GM21381 (cell line): Measurements from ENCODE around the gene STK11.

Experiments used
- ATAC-seq: cut with Tn5 transposase; IDR thresholded peaks from one replicate; pipeline ENCODE4 v1.9.1; 2021; ENCODE audit warnings: mild to moderate bottlenecking, moderate library complexity; ENCODE audit not compliant: unreplicated experiment

The STK11 gene

DNA sequence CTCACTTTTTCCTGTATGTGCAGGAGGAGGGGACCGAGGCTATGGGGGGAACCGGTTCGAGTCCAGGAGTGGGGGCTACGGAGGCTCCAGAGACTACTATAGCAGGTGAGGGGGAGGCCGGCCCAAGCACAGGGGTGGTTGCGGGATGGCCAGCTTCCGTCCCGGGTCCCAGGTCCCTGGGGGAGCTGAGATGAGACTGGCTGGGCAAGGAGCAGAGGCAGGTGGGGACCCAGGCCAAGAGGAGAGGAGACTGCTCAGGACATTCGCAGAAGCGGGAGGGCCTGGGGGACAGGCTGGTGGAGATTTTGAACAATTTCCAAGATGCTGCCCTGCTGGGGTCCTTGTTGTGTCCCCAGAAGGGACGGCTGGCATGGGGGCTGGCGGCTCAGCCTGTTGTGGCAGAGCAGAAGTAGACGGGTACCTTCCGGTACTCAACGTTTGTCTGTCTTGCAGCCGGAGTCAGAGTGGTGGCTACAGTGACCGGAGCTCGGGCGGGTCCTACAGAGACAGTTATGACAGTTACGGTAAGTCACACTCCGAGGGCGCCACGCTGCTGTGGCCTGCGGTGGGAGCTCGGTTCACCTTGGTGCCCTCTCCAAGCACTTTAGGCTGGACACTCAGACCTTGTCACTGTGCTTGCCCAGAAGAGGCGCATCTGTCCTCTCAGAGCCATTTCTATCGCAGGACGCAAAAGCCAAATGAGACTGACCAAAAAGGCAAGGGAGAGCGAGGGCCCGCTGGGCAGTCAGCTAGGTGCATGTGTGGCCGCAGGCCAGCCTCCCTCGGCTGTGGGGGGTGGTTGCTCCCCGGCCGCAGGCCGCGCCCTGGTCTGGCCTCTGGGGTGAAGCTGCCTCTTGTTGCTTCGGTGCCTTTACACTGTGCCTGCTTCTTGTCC, 66.2 kb downstream of the STK11 start:
- no peak for ATAC-seq

DNA sequence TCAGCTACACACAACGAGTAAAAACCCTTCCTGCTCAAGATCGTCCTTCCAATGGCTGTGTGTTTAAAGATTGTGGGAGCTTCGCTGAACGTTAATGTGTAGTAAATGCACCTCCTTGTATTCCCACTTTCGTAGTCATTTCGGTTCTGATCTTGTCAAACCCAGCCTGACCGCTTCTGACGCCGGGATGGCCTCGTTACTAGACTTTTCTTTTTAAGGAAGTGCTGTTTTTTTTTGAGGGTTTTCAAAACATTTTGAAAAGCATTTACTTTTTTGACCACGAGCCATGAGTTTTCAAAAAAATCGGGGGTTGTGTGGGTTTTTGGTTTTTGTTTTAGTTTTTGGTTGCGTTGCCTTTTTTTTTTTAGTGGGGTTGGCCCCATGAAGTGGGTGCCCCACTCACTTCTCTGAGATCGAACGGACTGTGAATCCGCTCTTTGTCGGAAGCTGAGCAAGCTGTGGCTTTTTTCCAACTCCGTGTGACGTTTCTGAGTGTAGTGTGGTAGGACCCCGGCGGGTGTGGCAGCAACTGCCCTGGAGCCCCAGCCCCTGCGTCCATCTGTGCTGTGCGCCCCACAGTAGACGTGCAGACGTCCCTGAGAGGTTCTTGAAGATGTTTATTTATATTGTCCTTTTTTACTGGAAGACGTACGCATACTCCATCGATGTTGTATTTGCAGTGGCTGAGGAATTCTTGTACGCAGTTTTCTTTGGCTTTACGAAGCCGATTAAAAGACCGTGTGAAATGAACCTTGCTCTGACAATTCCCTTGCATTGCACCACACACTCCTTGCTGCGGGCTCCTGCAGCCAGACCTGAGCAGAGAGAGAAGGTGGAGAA, 67.1 kb downstream of the STK11 start:
- ATAC-seq = no peak

DNA sequence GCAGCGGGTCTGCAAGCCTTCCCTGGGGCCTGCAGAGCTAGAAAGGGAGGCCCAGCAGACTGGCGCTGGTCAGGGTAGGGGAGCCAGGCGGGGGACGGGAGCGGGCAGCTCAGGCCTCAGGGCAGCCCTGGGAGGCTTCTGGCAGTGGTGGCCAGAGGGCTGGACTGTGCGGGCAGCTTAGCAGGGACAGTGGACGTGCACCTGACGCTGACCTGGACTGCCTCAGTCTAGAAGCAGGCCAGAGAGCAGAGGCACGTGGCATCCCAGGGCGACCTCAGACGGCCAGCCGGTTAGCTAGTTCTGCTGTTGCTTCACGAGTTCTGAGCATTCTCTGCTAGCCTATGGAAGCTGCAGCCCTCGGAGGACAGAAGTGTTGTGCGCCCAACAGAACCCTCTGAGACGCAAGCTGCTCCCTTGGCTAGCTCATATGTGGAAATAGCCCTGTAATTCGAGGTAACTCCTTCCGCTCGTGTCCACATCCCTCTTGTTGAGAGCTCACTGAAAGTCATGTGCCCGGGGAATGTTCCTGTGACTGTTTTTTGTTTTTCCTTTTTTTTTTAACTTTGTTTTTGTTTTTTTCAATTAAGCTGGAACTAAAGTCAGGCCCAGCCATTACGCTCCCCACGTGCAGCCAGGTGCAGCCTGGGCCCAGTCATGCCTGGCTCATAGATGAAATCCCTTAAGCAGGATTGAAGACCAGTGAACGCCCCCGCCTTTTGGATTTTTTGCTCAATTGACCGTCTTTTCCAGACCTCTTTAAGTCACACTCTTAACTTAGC, 67.9 kb downstream of the STK11 start:
- no peak for ATAC-seq

DNA sequence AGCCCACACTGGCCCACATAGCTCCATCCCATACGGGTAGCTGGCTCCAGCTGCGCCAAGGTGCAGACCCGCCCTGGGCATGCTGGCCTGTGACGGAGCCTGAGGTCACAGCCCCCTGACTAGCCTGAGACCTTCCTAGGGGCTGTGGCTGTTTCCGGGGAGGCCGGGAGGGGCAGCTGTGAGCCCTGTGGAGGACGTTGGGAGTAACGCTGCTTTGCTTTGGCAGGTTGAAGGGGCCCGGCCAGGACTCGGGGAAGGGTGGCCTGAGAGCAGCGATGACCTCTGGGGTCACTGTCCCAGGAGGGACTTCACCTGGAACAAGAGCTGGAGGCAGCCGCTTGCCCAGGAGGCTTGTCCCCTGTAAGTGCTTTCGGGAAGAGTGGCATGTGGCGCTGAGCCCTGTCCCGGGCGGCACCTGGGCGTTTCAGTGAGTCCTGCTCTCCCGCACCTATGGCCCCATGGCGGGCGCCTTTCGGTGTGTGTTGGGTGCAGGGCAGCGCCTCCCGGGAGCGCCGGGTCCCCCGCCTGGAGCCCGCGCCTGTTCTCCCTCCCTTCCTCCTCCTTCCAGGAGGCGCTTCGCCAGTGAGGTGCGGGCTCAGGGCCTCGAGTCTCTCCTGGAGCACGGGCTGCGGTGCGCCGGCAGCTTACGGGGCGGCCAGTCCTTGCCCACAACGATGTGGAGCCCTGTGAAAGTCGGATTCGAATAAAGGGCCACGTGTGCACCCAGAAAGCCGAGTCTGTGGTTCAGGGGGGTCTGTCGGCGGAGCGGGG, 68.7 kb downstream of the STK11 start:
- no peak for ATAC-seq

DNA sequence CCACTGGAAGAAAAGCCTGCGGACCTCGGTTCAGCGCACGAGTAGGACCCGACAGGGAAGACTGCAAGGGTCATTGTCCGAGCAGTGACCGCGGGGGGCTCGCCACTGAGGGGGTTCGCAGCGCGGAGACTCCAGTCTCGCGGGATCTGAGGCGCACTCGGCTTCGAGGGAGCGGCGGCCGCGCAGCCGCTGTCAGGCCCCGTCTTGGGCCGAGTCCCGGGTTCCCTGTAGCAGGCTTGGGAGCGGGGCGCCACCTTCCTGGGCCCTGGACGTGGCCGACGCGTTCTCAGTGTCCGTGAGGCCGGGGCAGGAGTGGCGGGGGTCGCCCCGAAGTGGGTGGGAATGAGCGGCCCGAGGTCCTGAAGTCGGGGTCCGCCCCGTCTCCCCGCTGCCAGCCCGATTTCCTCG, 69.3 kb downstream of the STK11 start:
- ATAC-seq = no peak

DNA sequence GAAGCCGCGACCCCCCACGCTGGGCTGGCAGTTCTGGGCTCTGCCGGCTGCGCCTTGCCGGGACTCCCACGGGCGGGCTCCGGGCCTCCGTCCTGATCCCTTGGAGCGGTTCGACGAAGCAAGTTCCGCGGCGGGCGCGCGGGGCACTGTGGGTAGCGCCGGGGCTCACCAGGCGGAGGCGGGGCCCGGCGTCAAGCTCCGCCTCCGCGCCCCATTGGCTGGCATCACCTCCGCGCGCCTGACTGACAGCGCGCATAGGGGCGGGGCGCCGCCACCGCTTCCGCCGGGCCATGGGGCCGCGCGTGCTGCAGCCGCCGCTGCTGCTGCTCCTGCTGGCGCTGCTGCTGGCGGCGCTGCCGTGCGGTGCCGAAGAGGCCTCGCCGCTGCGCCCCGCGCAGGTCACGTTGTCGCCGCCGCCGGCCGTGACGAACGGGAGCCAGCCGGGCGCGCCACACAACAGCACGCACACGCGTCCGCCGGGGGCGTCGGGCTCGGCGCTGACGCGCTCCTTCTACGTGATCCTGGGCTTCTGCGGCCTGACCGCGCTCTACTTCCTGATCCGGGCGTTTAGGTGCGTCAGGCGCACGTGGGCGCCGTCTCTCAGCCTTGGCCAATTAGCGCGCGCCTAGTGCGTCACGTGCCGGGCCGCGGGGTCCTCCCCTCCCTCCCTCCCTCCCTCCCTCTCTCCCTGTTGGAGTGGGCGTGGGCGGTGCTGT, 69.8 kb downstream of the STK11 start, which contains the start of gene FAM174C:
FAM174C (plus strand) TSS at position 271 of the 716 bp plus-strand sequence; CDS start at position 291, 20 bp downstream.
- ATAC-seq = peak; percentile 70

DNA sequence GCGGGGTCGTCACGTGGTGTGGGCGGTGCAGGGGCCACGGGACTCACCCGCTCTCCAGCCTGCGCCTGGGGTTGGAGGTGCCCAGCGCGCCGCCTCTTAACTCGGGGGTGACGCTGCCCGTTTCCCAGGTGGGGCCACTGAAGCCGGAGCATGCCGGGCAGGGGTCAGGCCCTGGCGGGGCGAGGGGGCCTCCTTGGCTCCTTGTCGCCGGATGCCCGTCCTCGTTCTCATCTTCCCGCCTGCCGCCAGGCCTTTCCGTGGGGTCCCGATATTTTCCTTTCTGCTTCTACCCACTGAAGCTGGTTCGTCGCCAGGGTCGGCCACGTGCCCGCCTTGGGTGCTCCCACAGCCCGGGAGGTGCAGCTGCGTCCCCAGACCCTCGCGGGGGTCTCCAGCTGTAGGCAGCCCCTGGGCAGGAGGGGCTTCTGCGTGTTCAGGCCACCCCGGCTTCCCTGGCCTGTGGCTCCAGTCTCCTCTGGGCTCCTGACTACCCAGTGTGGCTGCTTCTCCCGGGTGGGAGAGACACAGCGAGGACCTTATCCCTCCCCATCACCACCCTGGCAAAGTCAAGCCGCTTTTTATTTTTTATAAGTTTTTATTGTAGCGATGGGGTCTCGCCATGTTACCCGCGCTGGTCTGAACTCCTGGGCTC, 70.5 kb downstream of the STK11 start:
- ATAC-seq = no peak

DNA sequence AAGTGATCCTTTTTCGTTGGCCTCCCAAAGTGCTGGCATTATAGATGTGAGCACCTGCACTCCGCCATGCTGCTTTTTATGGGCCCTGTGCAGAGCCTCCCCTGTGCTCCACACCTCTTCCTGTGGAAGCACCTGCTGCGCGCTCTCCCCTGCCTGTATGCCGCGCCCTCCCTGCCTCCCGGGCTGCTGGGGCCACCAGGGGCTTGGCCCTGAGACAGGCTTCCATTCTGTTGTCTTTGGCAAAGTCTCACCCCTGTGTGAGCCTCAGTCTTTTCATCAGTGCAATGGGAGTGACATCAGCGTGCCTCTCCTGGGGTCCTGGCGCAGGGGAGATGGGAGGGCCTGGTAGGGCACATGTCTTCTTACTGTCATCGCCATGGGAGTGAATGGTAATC, 71.0 kb downstream of the STK11 start:
- ATAC-seq = no peak

DNA sequence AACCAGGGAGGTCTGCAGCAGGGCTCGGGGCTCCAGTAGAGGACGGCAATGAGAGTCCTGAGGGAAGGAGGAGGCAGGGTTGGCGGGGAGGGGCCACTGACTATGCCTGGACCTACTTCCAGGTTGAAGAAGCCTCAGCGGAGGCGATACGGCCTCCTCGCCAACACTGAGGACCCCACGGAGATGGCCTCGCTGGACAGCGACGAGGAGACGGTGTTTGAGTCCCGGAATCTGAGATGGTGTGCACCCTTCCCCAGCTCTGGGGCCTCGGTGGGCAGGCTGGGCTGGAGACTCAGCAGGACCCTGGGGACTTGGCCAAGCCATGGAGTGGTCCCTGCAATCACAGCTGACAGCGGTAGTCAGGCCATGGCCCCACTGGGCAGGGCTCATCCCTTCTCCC, 71.5 kb downstream of the STK11 start:
- no peak for ATAC-seq
